ENCODE results near the gene ATG9B. TPM values are rescaled to one million over a fixed set of nuclear protein-coding genes. Genes with fewer than 3 reads are reported as not detected.

ATG9B gene
- total RNA-seq, 1 experiment from 2014 or later = 2.1 TPM

GRCh38 chr7:151031011-151031410 is 6.7 kb upstream of the ATG9B start:
- intact Hi-C loops (cut with micrococcal nuclease) = no loop called here
- RAD21 ChIA-PET (ENCODE audit: low non-redundant PET in 1 of 2, low total read pairs in 2 of 2, uncharacterized antibody in 2 of 2, unreplicated experiment in 2 of 2) = interaction anchor here in 1 of 2 experiments (0.9 kb wide), 1 partner anchor 69 kb away, joined by 3 read pairs; no protein-coding TSS in a partner anchor

More at GRCh38 chr7:151031011-151031410, 6.7 kb upstream of the ATG9B start:
- Histone ChIP-seq H3K27ac (ENCODE audit: low read depth, low read length) (no peak overlapping the region), H3K27me3 (ENCODE audit: insufficient read depth, low read length) (no peaks in the 10 kb centered on the region), H3K36me3 (ENCODE audit: control insufficient read depth in 1 of 2, insufficient read depth in 2 of 2, low read length in 2 of 2) (peaks cover 3 to 6% of the 10 kb centered on the region in 2 experiments; a peak in 1 of 4 replicates), H3K4me1 (ENCODE audit: control insufficient read depth in 1 of 2, insufficient read depth in 2 of 2, low read length in 2 of 2) (peaks cover 6 to 35% of the 10 kb centered on the region in 2 experiments), H4K20me1 (ENCODE audit: insufficient read depth) (no peaks in the 10 kb centered on the region), H3K4me2 (ENCODE audit: low read length) (no peak overlapping the region), H3K9me3 (ENCODE audit: control insufficient read depth in 1 of 2, insufficient read depth in 1 of 2, low read depth in 1 of 2, low read length in 2 of 2) (no peaks in the 10 kb centered on the region), H3K9me2 (ENCODE audit: insufficient read depth) (no peaks in the 10 kb centered on the region), H3K4me3 (replicated peaks in 1 of 2; ENCODE audit: low read depth in 1 of 2, low read length in 2 of 2) (no peak overlapping the region), H3K79me2 (ENCODE audit: insufficient read depth, low read length) (peaks cover 6% of the 10 kb centered on the region), H2AFZ (ENCODE audit: low read depth, low read length, poor library complexity, severe bottlenecking) (no peak overlapping the region), H3K9ac (ENCODE audit: low read length) (no peak overlapping the region)
- BruUV-seq (replicated peaks) = no TSS peak
- CTCF ChIA-PET = no interaction called here
- ATAC-seq (no peak), DNase-seq (ENCODE audit: low read depth, low spot score) (no peak)
- POLR2A ChIA-PET = interaction anchor here (0.6 kb wide), 1 partner anchor 21 kb away, joined by 3 read pairs; no protein-coding TSS in a partner anchor
- TF ChIP-seq EZH2 (IDR thresholded peaks at IDR 0.05) (no peak), SIN3A (IDR thresholded peaks at IDR 0.05; ENCODE audit: low read depth) (no peak), RAD21 (IDR thresholded peaks at IDR 0.05; ENCODE audit: low read depth) (no peak), FOSL1 (IDR thresholded peaks at IDR 0.05; ENCODE audit: low read depth) (no peak), CTCF (IDR thresholded peaks at IDR 0.05 in 2 of 3, conservative IDR thresholded peaks at IDR 0.05 in 1 of 3; ENCODE audit: borderline replicate concordance in 1 of 3, insufficient read depth in 1 of 3, low read depth in 2 of 3, low read length in 2 of 3) (no peak), ZFX (IDR thresholded peaks at IDR 0.05) (no peak), ATF3 (IDR thresholded peaks at IDR 0.05) (no peak)
